HL-60 (cell line): ENCODE measurements around the gene GADD45G.

ENCODE experiments used
- DNase-seq, 2 experiments: peaks; one replicate each; pipeline ENCODE4 v3.0.0-alpha.2; 2010 to 2020; ENCODE audit warnings: low read depth in 1 of 2, low spot score in 1 of 2
- H3K27ac ChIP-seq: fragments of 250-450 bp; sonication (Bioruptor Pico); replicated peaks from 2 replicates; pipeline ENCODE4 v1.5.1; 2020; ENCODE audit warnings: mild to moderate bottlenecking, moderate library complexity
- H3K27me3 ChIP-seq: fragments of 250-450 bp; sonication (Bioruptor Pico); 2 replicates; pipeline ENCODE4 v1.5.1; 2021; ENCODE audit warnings: mild to moderate bottlenecking, moderate library complexity; ENCODE audit not compliant: insufficient read depth, poor library complexity, severe bottlenecking
- H3K4me3 ChIP-seq: replicated peaks from 2 replicates; pipeline ENCODE4 v1.5.1; 2011; ENCODE audit warnings: mild to moderate bottlenecking, control low read depth, low read length; ENCODE audit not compliant: insufficient read depth
- GABPA ChIP-seq: IDR thresholded peaks from 2 replicates; pipeline ENCODE4 v1.6.1; 2012; ENCODE audit warnings: low read depth
- POLR2AphosphoS5 ChIP-seq: IDR thresholded peaks from 2 replicates; pipeline ENCODE4 v1.6.1; 2012; ENCODE audit warnings: low read depth
- SPI1 ChIP-seq: IDR thresholded peaks from 2 replicates; pipeline ENCODE4 v1.6.1; 2012; ENCODE audit warnings: low read depth, mild to moderate bottlenecking, borderline replicate concordance
- TF ChIP-seq, protein P1 (sequence below): IDR thresholded peaks from 2 replicates; pipeline ENCODE4 v1.6.1; 2012; ENCODE audit warnings: low read depth; ENCODE audit not compliant: insufficient replicate concordance
- TF ChIP-seq, protein P2 (sequence below): IDR thresholded peaks from one replicate; pipeline ENCODE4 v1.5.1; 2011; ENCODE audit warnings: low read length, control low read depth, inconsistent platforms; ENCODE audit not compliant: insufficient read depth

The GADD45G gene

DNA sequence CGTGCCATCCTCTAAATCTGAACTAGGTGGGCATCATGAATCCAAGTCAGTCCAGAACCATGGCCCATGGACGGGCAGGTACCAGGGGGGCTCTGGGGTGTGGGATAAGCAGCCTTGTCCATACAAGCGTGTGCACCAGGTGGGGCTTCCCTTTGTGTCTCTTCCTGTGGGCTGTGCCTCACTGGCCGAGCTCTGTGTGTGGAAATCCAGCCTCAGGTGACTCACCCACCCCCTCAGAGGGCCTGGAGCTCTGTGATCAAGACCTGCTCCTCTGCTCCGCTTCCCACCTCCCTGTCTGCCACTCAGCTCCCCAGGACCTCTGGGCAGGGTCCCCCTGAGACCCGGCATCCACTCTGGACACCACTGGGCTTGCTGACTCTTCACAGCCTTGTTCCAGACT lies 33.0 kb downstream of the GADD45G start:
- Histone ChIP-seq H3K4me3 (no peak overlapping the region), H3K27ac (no peak overlapping the region), H3K27me3 (no peaks in the 10 kb centered on the region)
- TF ChIP-seq, protein P1, sequence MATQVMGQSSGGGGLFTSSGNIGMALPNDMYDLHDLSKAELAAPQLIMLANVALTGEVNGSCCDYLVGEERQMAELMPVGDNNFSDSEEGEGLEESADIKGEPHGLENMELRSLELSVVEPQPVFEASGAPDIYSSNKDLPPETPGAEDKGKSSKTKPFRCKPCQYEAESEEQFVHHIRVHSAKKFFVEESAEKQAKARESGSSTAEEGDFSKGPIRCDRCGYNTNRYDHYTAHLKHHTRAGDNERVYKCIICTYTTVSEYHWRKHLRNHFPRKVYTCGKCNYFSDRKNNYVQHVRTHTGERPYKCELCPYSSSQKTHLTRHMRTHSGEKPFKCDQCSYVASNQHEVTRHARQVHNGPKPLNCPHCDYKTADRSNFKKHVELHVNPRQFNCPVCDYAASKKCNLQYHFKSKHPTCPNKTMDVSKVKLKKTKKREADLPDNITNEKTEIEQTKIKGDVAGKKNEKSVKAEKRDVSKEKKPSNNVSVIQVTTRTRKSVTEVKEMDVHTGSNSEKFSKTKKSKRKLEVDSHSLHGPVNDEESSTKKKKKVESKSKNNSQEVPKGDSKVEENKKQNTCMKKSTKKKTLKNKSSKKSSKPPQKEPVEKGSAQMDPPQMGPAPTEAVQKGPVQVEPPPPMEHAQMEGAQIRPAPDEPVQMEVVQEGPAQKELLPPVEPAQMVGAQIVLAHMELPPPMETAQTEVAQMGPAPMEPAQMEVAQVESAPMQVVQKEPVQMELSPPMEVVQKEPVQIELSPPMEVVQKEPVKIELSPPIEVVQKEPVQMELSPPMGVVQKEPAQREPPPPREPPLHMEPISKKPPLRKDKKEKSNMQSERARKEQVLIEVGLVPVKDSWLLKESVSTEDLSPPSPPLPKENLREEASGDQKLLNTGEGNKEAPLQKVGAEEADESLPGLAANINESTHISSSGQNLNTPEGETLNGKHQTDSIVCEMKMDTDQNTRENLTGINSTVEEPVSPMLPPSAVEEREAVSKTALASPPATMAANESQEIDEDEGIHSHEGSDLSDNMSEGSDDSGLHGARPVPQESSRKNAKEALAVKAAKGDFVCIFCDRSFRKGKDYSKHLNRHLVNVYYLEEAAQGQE, result no peak
- TF ChIP-seq POLR2AphosphoS5, result no peak
- TF ChIP-seq, protein P2, sequence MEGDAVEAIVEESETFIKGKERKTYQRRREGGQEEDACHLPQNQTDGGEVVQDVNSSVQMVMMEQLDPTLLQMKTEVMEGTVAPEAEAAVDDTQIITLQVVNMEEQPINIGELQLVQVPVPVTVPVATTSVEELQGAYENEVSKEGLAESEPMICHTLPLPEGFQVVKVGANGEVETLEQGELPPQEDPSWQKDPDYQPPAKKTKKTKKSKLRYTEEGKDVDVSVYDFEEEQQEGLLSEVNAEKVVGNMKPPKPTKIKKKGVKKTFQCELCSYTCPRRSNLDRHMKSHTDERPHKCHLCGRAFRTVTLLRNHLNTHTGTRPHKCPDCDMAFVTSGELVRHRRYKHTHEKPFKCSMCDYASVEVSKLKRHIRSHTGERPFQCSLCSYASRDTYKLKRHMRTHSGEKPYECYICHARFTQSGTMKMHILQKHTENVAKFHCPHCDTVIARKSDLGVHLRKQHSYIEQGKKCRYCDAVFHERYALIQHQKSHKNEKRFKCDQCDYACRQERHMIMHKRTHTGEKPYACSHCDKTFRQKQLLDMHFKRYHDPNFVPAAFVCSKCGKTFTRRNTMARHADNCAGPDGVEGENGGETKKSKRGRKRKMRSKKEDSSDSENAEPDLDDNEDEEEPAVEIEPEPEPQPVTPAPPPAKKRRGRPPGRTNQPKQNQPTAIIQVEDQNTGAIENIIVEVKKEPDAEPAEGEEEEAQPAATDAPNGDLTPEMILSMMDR, result no peak
- no peak for TF ChIP-seq SPI1
- TF ChIP-seq GABPA, result no peak
- DNase-seq, result no peak

DNA sequence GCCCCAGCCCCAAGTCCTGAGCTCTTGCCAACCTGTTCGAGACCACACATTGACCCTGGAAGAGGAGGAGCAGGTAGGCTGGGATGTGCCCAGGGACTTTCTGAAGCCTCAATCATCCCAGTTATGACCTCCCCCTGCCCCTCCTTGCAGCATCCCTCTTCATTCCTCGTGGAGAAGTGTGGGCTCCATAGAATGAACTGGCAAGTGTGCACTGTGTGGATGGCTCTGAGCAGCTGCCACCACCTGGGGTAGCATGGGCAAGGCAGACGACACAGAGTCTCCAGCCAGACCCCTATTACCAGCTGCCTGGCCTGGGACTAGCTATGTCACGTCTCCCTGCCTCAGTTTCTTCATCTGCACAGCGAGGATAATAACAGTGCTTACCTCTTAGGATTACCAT lies 33.5 kb downstream of the GADD45G start:
- no peak for TF ChIP-seq POLR2AphosphoS5
- TF ChIP-seq, protein P2, result no peak
- TF ChIP-seq GABPA, result no peak
- TF ChIP-seq, protein P1, result no peak
- no peak for TF ChIP-seq SPI1
- Histone ChIP-seq H3K27ac (no peak overlapping the region), H3K27me3 (no peaks in the 10 kb centered on the region), H3K4me3 (no peak overlapping the region)
- DNase-seq, result no peak

DNA sequence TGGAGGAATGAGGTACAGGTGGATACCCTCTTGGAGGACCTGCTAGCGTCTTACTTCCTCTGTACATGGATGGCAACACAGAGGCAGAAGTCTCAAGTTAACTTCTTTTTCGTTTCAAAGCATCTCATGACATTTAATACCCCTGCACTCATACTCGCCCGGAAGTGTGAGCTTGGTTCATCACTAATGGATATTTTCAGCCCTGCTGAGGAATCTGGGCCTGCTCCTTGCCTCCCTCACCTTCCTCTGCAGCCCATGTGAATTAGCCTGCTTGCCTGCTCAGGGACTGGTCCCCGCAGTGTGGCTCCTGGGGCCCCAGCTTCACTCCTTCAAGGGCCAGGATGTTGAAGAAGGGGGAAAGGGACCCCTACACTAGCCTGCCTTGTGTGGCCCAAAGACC lies 34.1 kb downstream of the GADD45G start:
- H3K27ac ChIP-seq, result no peak overlapping the region
- H3K27me3 ChIP-seq, result no peaks in the 10 kb centered on the region
- H3K4me3 ChIP-seq, result no peak overlapping the region
- TF ChIP-seq SPI1, result no peak
- TF ChIP-seq, protein P2, result no peak
- TF ChIP-seq POLR2AphosphoS5, result no peak
- TF ChIP-seq, protein P1, result no peak
- no peak for TF ChIP-seq GABPA
- no peak for DNase-seq
